T-helper 1 cell (primary cell): Measurements from ENCODE around the gene LAMB1.
"Not testable (repeated sequence)": the region's sequence is repeated elsewhere in the genome, so short reads cannot be mapped to it uniquely, and the experiment has no call there.

ENCODE experiments used
- DNase-seq, 5 donors: peaks; one replicate each; pipeline ENCODE4 v3.0.0-alpha.2; 2012 to 2020

LAMB1 gene

GRCh38 chr7:107967420-107967819 is 35.5 kb downstream of the LAMB1 start:
- DNase-seq: no peak

GRCh38 chr7:107966711-107967110 is 36.2 kb downstream of the LAMB1 start:
- DNase-seq: no peak

- no peak for DNase-seq
Observed at GRCh38 chr7:107964510-107964909, 38.5 kb downstream of the LAMB1 start.

- no peak for DNase-seq
Observed at GRCh38 chr7:107962817-107963216, 40.1 kb downstream of the LAMB1 start.

GRCh38 chr7:107961405-107961804 is 41.6 kb downstream of the LAMB1 start:
- no peak for DNase-seq

GRCh38 chr7:107960272-107960671 is 42.7 kb downstream of the LAMB1 start:
- no peak for DNase-seq

GRCh38 chr7:107959527-107959898 is 43.4 kb downstream of the LAMB1 start:
- no peak for DNase-seq

- no peak for DNase-seq
Observed at GRCh38 chr7:107958764-107959526, 44.0 kb downstream of the LAMB1 start.

GRCh38 chr7:107957436-107957835 is 45.5 kb downstream of the LAMB1 start:
- no peak for DNase-seq

GRCh38 chr7:107956950-107957349 is 46.0 kb downstream of the LAMB1 start:
- DNase-seq: not testable (repeated sequence)

GRCh38 chr7:107955394-107955793 is 47.6 kb downstream of the LAMB1 start:
- no peak for DNase-seq

GRCh38 chr7:107953924-107954303 is 49.0 kb downstream of the LAMB1 start:
- DNase-seq: no peak

GRCh38 chr7:107953265-107953923 is 49.6 kb downstream of the LAMB1 start:
- no peak for DNase-seq

- DNase-seq: no peak
Observed at GRCh38 chr7:107951896-107952295, 51.1 kb downstream of the LAMB1 start.

- no peak for DNase-seq
Observed at GRCh38 chr7:107951172-107951787, 51.7 kb downstream of the LAMB1 start.

- no peak for DNase-seq
Observed at GRCh38 chr7:107949443-107949935, 53.5 kb downstream of the LAMB1 start.

GRCh38 chr7:107948645-107949442 is 54.1 kb downstream of the LAMB1 start:
- DNase-seq: no peak

GRCh38 chr7:107946881-107947280 is 56.1 kb downstream of the LAMB1 start:
- DNase-seq: no peak

- no peak for DNase-seq
Observed at GRCh38 chr7:107946451-107946850, 56.5 kb downstream of the LAMB1 start.

GRCh38 chr7:107945332-107945731 is 57.6 kb downstream of the LAMB1 start:
- no peak for DNase-seq

- DNase-seq: no peak
Observed at GRCh38 chr7:107944411-107945169, 58.4 kb downstream of the LAMB1 start.

- DNase-seq: no peak
Observed at GRCh38 chr7:107943018-107943417, 59.9 kb downstream of the LAMB1 start.
